RWPE1 (cell line): ENCODE measurements around the gene GNG4.
A peak's percentile ranks its signal among the peaks of the same experiment; 100 is the strongest.

Experiments
- CTCF ChIA-PET: fragments of 350-600 bp; sonication (Branson Sonifier 250); formaldehyde crosslinking; extraction: SDS; loops from one replicate; lab custom pipeline; 2021; lab: Yijun Ruan, JAX
- POLR2A ChIA-PET: fragments of 400-600 bp; formaldehyde crosslinking; extraction: SDS; loops from one replicate; lab custom pipeline; 2020; ENCODE audit warnings: antibody characterized with exemption; ENCODE audit not compliant: low non-redundant PET; lab: Yijun Ruan, JAX
- DNase-seq: peaks from one replicate; pipeline ENCODE4 v3.0.0; 2012; ENCODE audit warnings: low spot score
- H3K27ac ChIP-seq: fragments of 450-650 bp; 2 replicates; pipeline ENCODE4 v1.5.1; 2017
- CTCF ChIP-seq: fragments of 450-650 bp; conservative IDR thresholded peaks from 2 replicates; pipeline ENCODE4 v1.5.1; 2017; ENCODE audit warnings: low read depth, mild to moderate bottlenecking

GNG4 gene

GRCh38 chr1:235649368-235650163 lies at the start of gene GNG4:
GNG4 (minus strand) TSS chr1:235649784; CDS start chr1:235583838, 65,946 bp downstream.
- ChIA-PET CTCF (interaction anchor here (0.7 kb wide), 1 partner anchor 275 kb away, joined by 3 read pairs; no protein-coding TSS in a partner anchor), POLR2A (no interaction called here)
- H3K27ac ChIP-seq, result no peak within 1 kb of the TSS
- DNase-seq, result peak; percentile 5
- TF ChIP-seq CTCF, result no peak

GRCh38 chr1:235697508-235697907 lies 47.9 kb upstream of the GNG4 start:
- ChIA-PET CTCF (no interaction called here), POLR2A (no interaction called here)
- H3K27ac ChIP-seq, result no peak overlapping the region
- no peak for DNase-seq
- TF ChIP-seq CTCF, result no peak

GRCh38 chr1:235689356-235689755 lies 39.8 kb upstream of the GNG4 start:
- no peak overlapping the region for H3K27ac ChIP-seq
- no peak for TF ChIP-seq CTCF
- no peak for DNase-seq
- ChIA-PET CTCF (no interaction called here), POLR2A (no interaction called here)

- no peak for DNase-seq
- no peak overlapping the region for H3K27ac ChIP-seq
- no peak for TF ChIP-seq CTCF
- POLR2A ChIA-PET, result no interaction called here
- CTCF ChIA-PET, result interaction anchor here (0.7 kb wide), 1 partner anchor 283 kb away, joined by 4 read pairs; no protein-coding TSS in a partner anchor
Measured at GRCh38 chr1:235688096-235688495, 38.5 kb upstream of the GNG4 start.

- ChIA-PET CTCF (interaction anchor here (0.6 kb wide), 1 partner anchor 1415 kb away, joined by 3 read pairs; no protein-coding TSS in a partner anchor), POLR2A (no interaction called here)
- no peak for TF ChIP-seq CTCF
- H3K27ac ChIP-seq, result no peak overlapping the region
- DNase-seq, result no peak
Measured at GRCh38 chr1:235683653-235684052, 34.1 kb upstream of the GNG4 start.

GRCh38 chr1:235682216-235682615 lies 32.6 kb upstream of the GNG4 start:
- no peak for DNase-seq
- no peak for TF ChIP-seq CTCF
- POLR2A ChIA-PET, result no interaction called here
- no peak overlapping the region for H3K27ac ChIP-seq
- CTCF ChIA-PET, result no interaction called here
